GM12873 (cell line): ENCODE measurements around the gene RNF223.
A peak's percentile ranks its signal among the peaks of the same experiment; 100 is the strongest.

Source experiments
- CTCF ChIP-seq: IDR thresholded peaks from 2 replicates; pipeline ENCODE4 v1.5.1; 2012; ENCODE audit warnings: low read depth, mild to moderate bottlenecking, moderate library complexity, low read length, control low read depth; ENCODE audit not compliant: insufficient read depth; ENCODE audit errors: missing control alignments

RNF223 gene

GRCh38 chr1:1065265-1065939, 8.7 kb downstream of the RNF223 start:
- no peak for TF ChIP-seq CTCF

- TF ChIP-seq CTCF = peak; percentile 85
Observed at GRCh38 chr1:1063945-1064831, 9.9 kb downstream of the RNF223 start.

GRCh38 chr1:1063261-1063944, 10.7 kb downstream of the RNF223 start:
- TF ChIP-seq CTCF = no peak

GRCh38 chr1:1062348-1063163, 11.6 kb downstream of the RNF223 start:
- no peak for TF ChIP-seq CTCF

- no peak for TF ChIP-seq CTCF
Observed at GRCh38 chr1:1061682-1062345, 12.3 kb downstream of the RNF223 start.

GRCh38 chr1:1060281-1061000, 13.7 kb downstream of the RNF223 start:
- no peak for TF ChIP-seq CTCF
